HepG2 (cell line): ENCODE measurements around the gene PNKD. TPM values are rescaled to one million over a fixed set of nuclear protein-coding genes. Genes with fewer than 3 reads are reported as not detected.

Source experiments
- HMG20A ChIP-seq: IDR thresholded peaks from 2 replicates; pipeline ENCODE4 v1.6.1; 2016; ENCODE audit warnings: borderline replicate concordance
- TFE3 ChIP-seq: IDR thresholded peaks from 2 replicates; pipeline ENCODE4 v1.6.1; 2016
- ZIK1 ChIP-seq: sonication (generic); formaldehyde crosslinking; IDR thresholded peaks from 2 replicates; pipeline ENCODE4 v1.5.0; 2020; ENCODE audit warnings: mild to moderate bottlenecking, low read depth, missing genetic modification reagents, borderline replicate concordance
- ZNF407 ChIP-seq: sonication (generic); formaldehyde crosslinking; IDR thresholded peaks from one replicate; pipeline ENCODE4 v1.5.1; 2020; ENCODE audit warnings: mild to moderate bottlenecking, missing genetic modification reagents; ENCODE audit errors: not compliant biosample characterization
- ZNF512B ChIP-seq: sonication (generic); formaldehyde crosslinking; IDR thresholded peaks from 2 replicates; pipeline ENCODE4 v1.5.1; 2020; ENCODE audit warnings: missing genetic modification reagents, mild to moderate bottlenecking, borderline replicate concordance
- polyA plus RNA-seq, 8 experiments: library from polyadenylated mRNA; depleted of rRNA in 3 of 8; stranded (reverse) in 7 of 8; unstranded in 1 of 8; fragments of >200 nt; fragmentation: Illumina TruSeq in 4 of 8; extraction: Trizol in 4 of 8; gene quantifications; 2 replicates each; pipeline versions ENCODE4 v1.2.1 to v1.2.3, GENCODE V29; 2011 to 2016; ENCODE audit warnings: low read depth in 4 of 8, missing spikeins in 1 of 8, mixed read lengths in 1 of 8; ENCODE audit not compliant: insufficient read depth in 1 of 8
- total RNA-seq, 5 experiments: library from RNA; depleted of rRNA; stranded (reverse); fragments of >200 nt; fragmentation: Illumina TruSeq; extraction: Trizol; gene quantifications; 2 replicates each; pipeline ENCODE4 v1.2.3, GENCODE V29; 2016; ENCODE audit warnings: low read depth in 1 of 5
- TF ChIP-seq, protein P1 (sequence below): IDR thresholded peaks from 2 replicates; pipeline ENCODE4 v1.6.1; 2016; ENCODE audit warnings: low read depth, missing genetic modification reagents, missing compliant biosample characterization

Gene PNKD
- total and polyA plus RNA-seq, 2 of the 13 experiments (the other 11 are each of a cell fraction or from before 2014, with no cell fraction given), result 55.9 to 80.4 TPM

- TF ChIP-seq TFE3 (CRISPR knock-in tag) (no peak; the same call in 1 of the 2 replicates), ZIK1 (no peak), ZNF512B (CRISPR knock-in tag) (no peak), HMG20A (CRISPR knock-in tag) (peak; percentile 25; the same call in 1 of the 2 replicates), ZNF407 (CRISPR knock-in tag) (no peak)
- TF ChIP-seq, protein P1, sequence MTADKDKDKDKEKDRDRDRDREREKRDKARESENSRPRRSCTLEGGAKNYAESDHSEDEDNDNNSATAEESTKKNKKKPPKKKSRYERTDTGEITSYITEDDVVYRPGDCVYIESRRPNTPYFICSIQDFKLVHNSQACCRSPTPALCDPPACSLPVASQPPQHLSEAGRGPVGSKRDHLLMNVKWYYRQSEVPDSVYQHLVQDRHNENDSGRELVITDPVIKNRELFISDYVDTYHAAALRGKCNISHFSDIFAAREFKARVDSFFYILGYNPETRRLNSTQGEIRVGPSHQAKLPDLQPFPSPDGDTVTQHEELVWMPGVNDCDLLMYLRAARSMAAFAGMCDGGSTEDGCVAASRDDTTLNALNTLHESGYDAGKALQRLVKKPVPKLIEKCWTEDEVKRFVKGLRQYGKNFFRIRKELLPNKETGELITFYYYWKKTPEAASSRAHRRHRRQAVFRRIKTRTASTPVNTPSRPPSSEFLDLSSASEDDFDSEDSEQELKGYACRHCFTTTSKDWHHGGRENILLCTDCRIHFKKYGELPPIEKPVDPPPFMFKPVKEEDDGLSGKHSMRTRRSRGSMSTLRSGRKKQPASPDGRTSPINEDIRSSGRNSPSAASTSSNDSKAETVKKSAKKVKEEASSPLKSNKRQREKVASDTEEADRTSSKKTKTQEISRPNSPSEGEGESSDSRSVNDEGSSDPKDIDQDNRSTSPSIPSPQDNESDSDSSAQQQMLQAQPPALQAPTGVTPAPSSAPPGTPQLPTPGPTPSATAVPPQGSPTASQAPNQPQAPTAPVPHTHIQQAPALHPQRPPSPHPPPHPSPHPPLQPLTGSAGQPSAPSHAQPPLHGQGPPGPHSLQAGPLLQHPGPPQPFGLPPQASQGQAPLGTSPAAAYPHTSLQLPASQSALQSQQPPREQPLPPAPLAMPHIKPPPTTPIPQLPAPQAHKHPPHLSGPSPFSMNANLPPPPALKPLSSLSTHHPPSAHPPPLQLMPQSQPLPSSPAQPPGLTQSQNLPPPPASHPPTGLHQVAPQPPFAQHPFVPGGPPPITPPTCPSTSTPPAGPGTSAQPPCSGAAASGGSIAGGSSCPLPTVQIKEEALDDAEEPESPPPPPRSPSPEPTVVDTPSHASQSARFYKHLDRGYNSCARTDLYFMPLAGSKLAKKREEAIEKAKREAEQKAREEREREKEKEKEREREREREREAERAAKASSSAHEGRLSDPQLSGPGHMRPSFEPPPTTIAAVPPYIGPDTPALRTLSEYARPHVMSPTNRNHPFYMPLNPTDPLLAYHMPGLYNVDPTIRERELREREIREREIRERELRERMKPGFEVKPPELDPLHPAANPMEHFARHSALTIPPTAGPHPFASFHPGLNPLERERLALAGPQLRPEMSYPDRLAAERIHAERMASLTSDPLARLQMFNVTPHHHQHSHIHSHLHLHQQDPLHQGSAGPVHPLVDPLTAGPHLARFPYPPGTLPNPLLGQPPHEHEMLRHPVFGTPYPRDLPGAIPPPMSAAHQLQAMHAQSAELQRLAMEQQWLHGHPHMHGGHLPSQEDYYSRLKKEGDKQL, result no peak
These were observed 16.5 kb downstream of the PNKD start (continued) for GRCh38 chr2:218286570-218287459.
